GM19238 (cell line): ENCODE results near the gene SLC25A2.
"Not testable (repeated sequence)": the region's sequence is repeated elsewhere in the genome, so short reads cannot be mapped to it uniquely, and the experiment has no call there.

Experiments used
- DNase-seq: peaks from one replicate; pipeline ENCODE4 v3.0.0; 2011; ENCODE audit warnings: low spot score; ENCODE audit not compliant: insufficient read length

SLC25A2 gene

GRCh38 chr5:141316963-141317362, 13.1 kb upstream of the SLC25A2 start:
- DNase-seq, result not testable (repeated sequence)

- DNase-seq, result no peak
These were observed 9.9 kb upstream of the SLC25A2 start for GRCh38 chr5:141313711-141314110.

GRCh38 chr5:141306630-141307029, 2.8 kb upstream of the SLC25A2 start:
- DNase-seq, result no peak

- DNase-seq, result no peak
These were observed 5.5 kb downstream of the SLC25A2 start for GRCh38 chr5:141298376-141298775.

- no peak for DNase-seq
These were observed 30.9 kb downstream of the SLC25A2 start for GRCh38 chr5:141272906-141273305.

- DNase-seq, result no peak
These were observed 34.7 kb downstream of the SLC25A2 start for GRCh38 chr5:141269195-141269594.

GRCh38 chr5:141261238-141261546, 42.7 kb downstream of the SLC25A2 start:
- no peak for DNase-seq

- DNase-seq, result no peak
These were observed 43.2 kb downstream of the SLC25A2 start for GRCh38 chr5:141260458-141261237.

GRCh38 chr5:141258948-141259347, 44.9 kb downstream of the SLC25A2 start:
- DNase-seq, result no peak

- DNase-seq, result no peak
These were observed 45.4 kb downstream of the SLC25A2 start for GRCh38 chr5:141258464-141258863.
